Kidney (tissue), 14 donors: Measurements from ENCODE around the gene FABP3. TPM values are rescaled to one million over a fixed set of nuclear protein-coding genes. Genes with fewer than 3 reads are reported as not detected.
A peak's percentile ranks its signal among the peaks of the same experiment; 100 is the strongest.

Source experiments
- DNase-seq, 5 donors: peaks; one replicate each; pipeline ENCODE4 v3.0.0-alpha.2; 2013 to 2020
- FAIRE-seq: peaks from 2 replicates; lab custom pipeline; 2012; peaks lifted over from hg19 to GRCh38; lab: Jason Lieb, UNC
- H3K27ac ChIP-seq, 2 donors: one replicate each; pipeline ENCODE4 v1.7.0; 2013; ENCODE audit warnings: low read depth in 2 of 2, low read length in 2 of 2, inconsistent platforms in 1 of 2
- H3K27me3 ChIP-seq: one replicate; pipeline ENCODE4 v1.7.1; 2013; ENCODE audit warnings: low read length, inconsistent platforms; ENCODE audit not compliant: control insufficient read depth, insufficient read depth
- H3K36me3 ChIP-seq, 3 donors: one replicate each; pipeline versions ENCODE4 v1.7.0 to v1.7.1; 2013; ENCODE audit warnings: low read length in 3 of 3, control low read depth in 1 of 3, inconsistent platforms in 1 of 3; ENCODE audit not compliant: insufficient read depth in 3 of 3, control insufficient read depth in 2 of 3
- H3K4me1 ChIP-seq, 3 donors: one replicate each; pipeline versions ENCODE4 v1.7.0 to v1.7.1; 2013; ENCODE audit warnings: low read length in 3 of 3, inconsistent platforms in 1 of 3, low read depth in 1 of 3; ENCODE audit not compliant: control insufficient read depth in 2 of 3, insufficient read depth in 2 of 3
- H3K4me3 ChIP-seq, 3 donors: one replicate each; pipeline versions ENCODE4 v1.7.0 to v1.8.1; 2013; ENCODE audit warnings: low read length in 3 of 3, control low read depth in 1 of 3, inconsistent platforms in 1 of 3
- H3K9ac ChIP-seq, 3 donors: one replicate each; pipeline versions ENCODE4 v1.7.0 to v1.7.1; 2013; ENCODE audit warnings: low read length in 3 of 3, control low read depth in 1 of 3, inconsistent platforms in 1 of 3
- H3K9me3 ChIP-seq, 3 donors: one replicate each; pipeline versions ENCODE4 v1.7.0 to v1.7.1; 2013; ENCODE audit warnings: low read length in 3 of 3, control low read depth in 1 of 3, inconsistent platforms in 1 of 3; ENCODE audit not compliant: control insufficient read depth in 2 of 3, insufficient read depth in 1 of 3
- CTCF ChIP-seq: IDR thresholded peaks from 3 replicates; pipeline ENCODE4 v1.5.1; 2012; ENCODE audit warnings: mild to moderate bottlenecking, moderate library complexity, borderline replicate concordance; ENCODE audit not compliant: insufficient read depth; ENCODE audit errors: extremely low read depth
- intact Hi-C: fragments of 100-400 bp; cut with DNase I; formaldehyde crosslinking; loops from one replicate; pipeline ENCODE4 v1.11.1; 2022
- polyA plus RNA-seq: library from polyadenylated mRNA; stranded (reverse); fragments of 350-450 nt; fragmentation: Illumina TruSeq; extraction: RNeasy Lipid Tissue Mini Kit (QIAGEN cat#74804); gene quantifications from one replicate; pipeline ENCODE4 v1.2.3, GENCODE V29; 2014; ENCODE audit warnings: low read depth, low replicate concordance; ENCODE audit not compliant: insufficient read depth
- total RNA-seq: library from RNA; stranded (reverse); fragmentation: NEBNext Ultra II Directional; extraction: Animal tissue kit (Norgen Biotek cat#: 25700); gene quantifications from one replicate; pipeline ENCODE4 v1.2.1, GENCODE V29; 2021
- donor health status: control.
- donor health status: control.
- donor health status: control.
- donor health status: control.
- donor health status: control.
- donor health status: DM: yes; HTN: yes; CAD: no.
- donor health status: Normal renal cell carcinoma (clear cell type).

Gene FABP3
- total and polyA plus RNA-seq, 2 donors from 2014 or later: 25.0 to 542 TPM

- Histone ChIP-seq H3K4me1 (no peaks in the 10 kb centered on the region), H3K27me3 (no peaks in the 10 kb centered on the region), H3K27ac (no peak overlapping the region), H3K9ac (no peak overlapping the region), H3K4me3 (no peak overlapping the region), H3K36me3 (no peaks in the 10 kb centered on the region), H3K9me3 (no peaks in the 10 kb centered on the region)
- no peak for TF ChIP-seq CTCF
- DNase-seq (peak in 1 of 5 donors; percentile 9), FAIRE-seq (no peak)
- intact Hi-C loops: no loop called here
These were observed 46.4 kb downstream of the FABP3 start for GRCh38 chr1:31326461-31326860.

DNA sequence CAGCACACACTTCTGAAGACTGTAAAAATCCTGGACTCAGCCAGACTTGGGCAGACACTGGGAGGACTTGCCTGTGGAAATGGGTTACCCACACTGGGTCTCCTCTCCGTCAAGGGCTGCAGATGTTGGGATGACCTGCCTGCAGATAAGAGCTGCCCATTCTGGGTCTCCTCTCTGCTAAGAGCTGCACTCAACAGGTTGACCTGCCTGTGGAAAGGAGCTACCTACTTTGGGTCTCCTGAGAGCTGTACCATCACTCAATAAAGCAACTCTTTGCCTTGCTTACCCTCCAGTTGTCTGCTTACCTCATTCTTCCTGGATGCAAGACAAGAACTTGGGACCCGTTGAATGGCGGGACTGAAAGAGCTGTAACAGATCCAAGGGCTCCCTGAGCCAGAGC lies 47.9 kb downstream of the FABP3 start:
- Histone ChIP-seq H3K27me3 (no peaks in the 10 kb centered on the region), H3K4me3 (no peak overlapping the region), H3K9me3 (no peaks in the 10 kb centered on the region), H3K9ac (no peak overlapping the region), H3K27ac (no peak overlapping the region), H3K36me3 (peaks cover 0 to 2% (median 0%) of the 10 kb centered on the region in 3 donors), H3K4me1 (no peaks in the 10 kb centered on the region)
- FAIRE-seq (no peak), DNase-seq (no peak)
- TF ChIP-seq CTCF: no peak
- intact Hi-C loops: no loop called here

- Histone ChIP-seq H3K27ac (no peak overlapping the region), H3K36me3 (peaks cover 2 to 3% (median 2%) of the 10 kb centered on the region in 3 donors), H3K9ac (no peak overlapping the region), H3K4me3 (no peak overlapping the region), H3K27me3 (no peaks in the 10 kb centered on the region), H3K4me1 (no peaks in the 10 kb centered on the region), H3K9me3 (no peaks in the 10 kb centered on the region)
- no peak for FAIRE-seq
- DNase-seq: no peak
- intact Hi-C loops: no loop called here
- TF ChIP-seq CTCF: no peak
These were observed 48.8 kb downstream of the FABP3 start for GRCh38 chr1:31324093-31324492.

GRCh38 chr1:31318146-31318545 lies 54.7 kb downstream of the FABP3 start:
- H3K9me3 ChIP-seq: no peaks in the 10 kb centered on the region
- no peak for TF ChIP-seq CTCF
- no peak overlapping the region for H3K4me3 ChIP-seq
- intact Hi-C loops: no loop called here
- H3K27me3 ChIP-seq: no peaks in the 10 kb centered on the region
- no peak overlapping the region for H3K27ac ChIP-seq
- no peak overlapping the region for H3K9ac ChIP-seq
- H3K4me1 ChIP-seq: no peaks in the 10 kb centered on the region
- peaks cover 5 to 12% (median 5%) of the 10 kb centered on the region in 3 donors for H3K36me3 ChIP-seq
- no peak for DNase-seq
- FAIRE-seq: no peak
